ENCODE data around the gene SYT6.
"Not testable (repeated sequence)": the region's sequence is repeated elsewhere in the genome, so short reads cannot be mapped to it uniquely, and the experiment has no call there.

- not testable (repeated sequence) for TF ChIP-seq CTCF (conservative IDR thresholded peaks at IDR 0.05); ZFX (IDR thresholded peaks at IDR 0.05)
Measured at GRCh38 chr1:114058236-114058635, 95.4 kb downstream of the SYT6 start.
